Stimulated activated CD4-positive, alpha-beta T cell treated with anti-CD3 and anti-CD28 coated beads, TNF-alpha, amount 100 ng/mL, for 1 hour (primary cell): ENCODE measurements around the gene BOLL.
"Not testable (repeated sequence)": the region's sequence is repeated elsewhere in the genome, so short reads cannot be mapped to it uniquely, and the experiment has no call there.

Source experiments
- DNase-seq, 3 donors: peaks; one replicate each; pipeline ENCODE4 v3.0.0-alpha.2; 2020; ENCODE audit warnings: low read depth in 3 of 3, low spot score in 1 of 3

Gene BOLL, protein sequence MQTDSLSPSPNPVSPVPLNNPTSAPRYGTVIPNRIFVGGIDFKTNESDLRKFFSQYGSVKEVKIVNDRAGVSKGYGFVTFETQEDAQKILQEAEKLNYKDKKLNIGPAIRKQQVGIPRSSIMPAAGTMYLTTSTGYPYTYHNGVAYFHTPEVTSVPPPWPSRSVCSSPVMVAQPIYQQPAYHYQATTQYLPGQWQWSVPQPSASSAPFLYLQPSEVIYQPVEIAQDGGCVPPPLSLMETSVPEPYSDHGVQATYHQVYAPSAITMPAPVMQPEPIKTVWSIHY

DNA sequence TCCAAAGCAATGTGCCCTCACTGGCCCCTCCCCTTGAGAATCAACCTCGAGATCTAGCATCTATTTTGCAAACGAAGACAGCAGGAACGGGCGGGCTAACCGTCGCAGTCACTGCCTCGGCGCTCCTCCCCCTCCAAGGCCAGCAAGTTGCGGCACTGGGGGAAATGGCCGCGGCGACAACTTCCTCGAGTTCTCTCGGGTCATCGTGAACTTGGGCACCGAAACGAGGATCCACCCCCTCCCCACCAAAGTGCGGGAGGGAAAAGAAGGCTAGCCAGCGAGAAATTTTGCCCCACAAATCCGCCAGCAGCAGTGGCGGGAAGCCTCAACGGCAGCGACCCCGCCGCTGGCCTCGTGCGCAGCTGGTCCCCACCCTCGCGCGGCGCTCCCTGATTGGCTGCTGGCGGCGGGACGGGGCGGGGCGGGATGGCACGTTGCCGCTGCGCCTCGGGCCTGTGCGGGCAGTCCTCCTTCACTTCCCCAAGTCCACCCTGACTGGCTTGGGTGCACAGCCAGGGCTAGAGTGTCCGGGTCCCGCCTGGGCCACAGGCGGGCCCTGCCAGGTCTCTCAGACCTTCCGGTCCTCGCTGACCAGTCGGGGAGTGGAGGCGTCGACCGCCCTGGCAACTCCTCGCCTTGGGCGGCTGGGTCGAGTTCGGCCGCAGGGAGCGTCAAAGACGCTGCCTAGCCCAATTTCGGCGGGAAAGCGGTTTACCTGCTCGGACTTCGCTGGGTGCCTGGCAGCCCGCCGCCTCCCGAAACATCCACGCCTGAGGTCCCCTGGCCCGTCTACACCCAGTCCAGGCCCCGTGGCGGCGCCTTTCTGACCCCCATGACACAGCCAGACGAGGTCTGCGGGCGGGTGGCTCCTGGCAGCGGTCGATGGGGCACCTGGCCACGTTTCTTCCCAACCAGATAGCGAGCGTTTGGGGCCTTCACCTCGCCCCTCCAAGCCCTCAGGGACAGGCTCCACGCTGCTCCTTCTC, at the start of gene BOLL:
Gene BOLL, minus strand, starts transcription at position 364 of the 986 bp plus-strand sequence. CDS start 3,469 bp downstream, outside the sequence.
- DNase-seq: no peak

DNA sequence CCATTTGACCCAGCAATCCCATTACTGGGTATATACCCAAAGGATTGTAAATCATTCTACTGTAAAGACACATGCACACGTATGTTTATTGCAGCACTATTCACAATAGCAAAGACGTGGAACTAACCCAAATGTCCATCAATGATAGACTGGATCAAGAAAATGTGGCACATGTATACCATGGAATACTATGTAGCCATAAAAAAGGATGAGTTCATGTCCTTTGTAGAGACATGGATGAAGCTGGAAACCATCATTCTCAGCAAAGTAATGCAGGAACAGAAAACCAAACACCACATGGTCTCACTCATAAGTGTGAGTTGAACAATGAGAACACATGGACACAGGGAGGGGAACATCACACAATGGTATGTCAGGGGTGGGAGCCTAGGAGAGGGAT, 49.7 kb upstream of the BOLL start:
- DNase-seq: not testable (repeated sequence)

DNA sequence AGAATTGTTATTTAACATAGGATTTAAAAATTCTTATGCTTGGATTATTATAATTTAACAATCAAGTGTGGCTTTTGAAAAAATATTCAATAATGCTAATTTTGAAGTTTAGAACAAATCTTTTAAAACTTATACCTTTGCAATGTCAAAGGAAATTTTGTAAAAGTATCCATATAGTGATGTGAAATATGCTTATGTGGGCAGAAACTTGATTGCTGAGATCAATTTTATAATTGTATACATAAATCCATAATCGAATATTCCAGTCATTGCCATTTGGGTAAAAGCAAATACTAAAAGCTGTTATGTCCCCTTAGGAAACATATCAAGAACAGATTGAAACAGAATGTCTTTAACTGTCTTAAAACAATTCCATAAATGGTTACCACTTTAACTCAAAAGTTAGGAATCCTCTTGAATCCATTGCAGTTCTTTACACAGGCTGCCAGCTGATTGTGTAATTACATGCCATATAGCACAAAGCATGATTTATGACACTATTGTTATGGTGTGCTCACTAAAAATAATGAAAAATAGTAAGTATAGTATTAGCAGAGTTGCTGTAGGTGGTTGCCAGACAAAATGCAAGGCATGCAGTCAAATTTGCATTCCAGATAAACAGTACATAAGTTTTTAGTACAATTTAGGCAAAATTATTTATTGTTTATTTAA, 43.5 kb upstream of the BOLL start:
- no peak for DNase-seq

DNA sequence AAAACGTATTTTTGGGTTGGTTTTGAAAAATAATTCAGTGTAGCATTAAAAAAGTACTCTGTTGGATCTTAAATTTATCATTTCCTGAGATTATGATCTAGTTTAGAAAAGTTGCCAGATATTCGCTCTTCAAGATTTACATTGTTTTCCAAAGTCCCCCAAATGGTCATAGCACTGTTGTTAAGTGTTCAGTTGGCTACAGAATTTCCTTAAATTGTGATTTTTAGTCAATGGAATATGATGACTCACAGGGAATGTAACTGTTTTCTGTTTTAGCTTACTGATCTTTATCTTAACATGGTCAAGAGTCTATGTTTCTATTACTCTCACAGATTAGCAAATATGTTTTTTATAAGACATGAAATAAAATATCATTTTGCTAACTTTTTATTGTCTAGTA, 42.5 kb upstream of the BOLL start:
- no peak for DNase-seq

DNA sequence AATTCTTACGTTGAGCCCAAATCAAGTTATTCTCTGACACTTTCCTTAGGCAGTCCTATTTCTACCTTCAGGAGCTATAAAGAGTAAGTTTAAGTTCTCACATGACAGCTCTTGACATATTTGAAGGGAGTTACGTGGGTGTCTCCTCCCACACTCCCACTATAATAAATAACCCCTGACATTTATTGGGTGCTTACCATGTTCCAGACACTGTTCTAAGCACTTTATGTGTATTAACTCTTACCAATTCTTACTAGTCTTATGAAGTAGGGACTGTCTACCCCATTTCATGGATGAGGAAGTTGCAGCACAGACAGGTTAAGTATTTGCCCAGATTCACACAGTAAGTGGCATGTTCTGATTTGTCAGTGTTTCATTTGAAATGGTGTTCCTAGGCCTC, 37.2 kb upstream of the BOLL start:
- no peak for DNase-seq

DNA sequence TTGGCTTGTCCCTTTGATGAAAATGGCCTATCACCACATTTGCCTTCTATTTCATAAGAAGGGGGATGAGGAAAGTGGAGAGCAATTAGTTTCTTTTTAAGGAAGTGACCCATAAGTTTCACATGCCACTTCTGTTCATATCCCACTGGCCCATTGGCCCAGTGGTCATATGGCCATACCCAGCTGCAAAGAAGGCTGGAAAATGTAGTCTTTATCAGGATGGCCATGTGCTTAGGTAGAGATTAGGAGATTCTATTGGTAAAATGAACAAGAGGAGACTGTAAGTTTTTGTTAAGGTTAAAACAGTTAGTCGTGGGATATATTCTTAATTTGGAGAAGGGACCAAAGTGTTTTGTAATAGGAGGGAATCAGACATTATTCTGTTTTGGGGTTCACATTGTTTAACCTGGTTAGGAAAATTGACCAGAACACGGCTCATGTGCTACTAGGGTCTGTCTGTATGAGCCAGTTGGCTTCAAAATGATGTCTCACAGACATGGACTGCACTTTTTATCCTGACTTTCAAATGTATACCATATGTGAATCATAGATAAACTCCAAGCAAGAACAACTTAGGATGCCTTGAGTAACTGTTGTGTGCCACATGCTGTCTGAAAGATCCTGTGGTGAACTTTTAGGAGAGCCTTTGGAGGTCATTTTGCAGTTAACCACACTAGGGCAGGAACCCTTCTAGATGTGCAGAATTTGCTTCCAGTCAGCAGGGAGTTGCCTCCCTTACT, 36.6 kb upstream of the BOLL start:
- DNase-seq: no peak

DNA sequence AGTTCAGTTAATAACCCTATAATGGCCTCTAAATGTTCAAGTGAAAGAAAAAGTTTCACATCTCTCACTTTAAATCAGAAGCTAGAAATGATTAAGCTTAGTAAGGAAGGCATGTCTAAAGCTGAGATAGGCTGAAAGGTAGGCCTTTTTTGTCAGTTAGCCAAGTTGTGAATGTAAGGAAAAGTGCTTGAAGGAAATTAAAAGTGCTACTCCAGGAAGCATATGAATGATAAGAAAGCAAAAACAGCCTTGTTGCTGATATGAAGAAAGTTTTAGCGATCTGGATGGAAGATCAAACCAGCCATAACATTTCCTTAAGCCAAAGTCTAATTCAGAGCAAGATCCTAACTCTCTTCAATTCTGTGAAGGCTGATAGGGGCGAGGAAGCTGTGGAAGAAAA, 29.4 kb upstream of the BOLL start:
- no peak for DNase-seq

DNA sequence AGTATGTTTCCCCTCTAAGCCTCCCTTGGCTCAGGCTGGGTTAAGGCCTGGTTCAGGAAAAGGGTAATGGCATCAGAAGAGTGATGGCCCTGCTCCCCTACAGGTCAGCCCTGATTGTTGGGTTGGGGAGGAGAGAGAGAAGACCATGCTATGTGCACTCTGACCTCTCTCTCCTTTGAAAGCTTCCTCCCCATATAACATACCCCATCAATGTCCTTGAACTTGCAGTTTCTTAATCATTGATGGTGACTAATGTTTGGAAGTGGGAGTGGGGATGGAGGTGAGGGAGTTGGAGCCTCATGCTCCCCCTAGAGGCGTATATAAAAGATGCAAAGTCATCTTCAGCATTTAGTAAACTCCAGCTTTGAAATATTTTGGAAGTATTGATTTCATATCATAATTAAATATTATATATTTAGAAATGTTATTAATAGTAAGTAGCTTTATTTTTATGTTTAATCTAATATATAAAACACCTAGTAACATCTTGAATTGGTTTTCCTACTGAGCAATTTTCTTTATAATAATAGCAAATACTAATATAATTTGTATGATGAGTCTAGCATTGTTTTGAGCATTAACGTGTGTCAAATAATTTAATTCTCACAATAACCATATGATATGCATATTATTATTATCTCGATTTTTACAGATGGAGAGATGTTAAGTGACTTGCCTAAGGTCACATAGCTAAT, 28.1 kb upstream of the BOLL start:
- DNase-seq: no peak

DNA sequence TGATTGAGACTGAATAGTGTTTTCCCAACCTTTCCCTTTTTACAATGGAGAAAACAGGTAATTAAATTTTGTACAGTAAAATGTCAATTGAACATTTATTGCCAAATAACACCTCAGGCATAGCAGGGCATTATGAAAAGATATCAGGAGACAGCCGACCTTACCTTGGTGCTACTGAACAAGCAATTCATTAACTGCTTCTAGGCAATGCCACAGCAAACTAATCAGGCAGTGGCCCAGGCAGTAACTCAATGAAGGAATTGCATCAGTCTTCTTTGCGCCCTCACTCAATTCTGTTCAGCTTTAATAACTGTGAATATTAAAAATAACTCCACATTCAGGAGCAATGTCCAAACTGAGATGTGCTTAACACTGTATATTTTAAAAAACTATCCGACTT, 25.4 kb upstream of the BOLL start:
- no peak for DNase-seq

DNA sequence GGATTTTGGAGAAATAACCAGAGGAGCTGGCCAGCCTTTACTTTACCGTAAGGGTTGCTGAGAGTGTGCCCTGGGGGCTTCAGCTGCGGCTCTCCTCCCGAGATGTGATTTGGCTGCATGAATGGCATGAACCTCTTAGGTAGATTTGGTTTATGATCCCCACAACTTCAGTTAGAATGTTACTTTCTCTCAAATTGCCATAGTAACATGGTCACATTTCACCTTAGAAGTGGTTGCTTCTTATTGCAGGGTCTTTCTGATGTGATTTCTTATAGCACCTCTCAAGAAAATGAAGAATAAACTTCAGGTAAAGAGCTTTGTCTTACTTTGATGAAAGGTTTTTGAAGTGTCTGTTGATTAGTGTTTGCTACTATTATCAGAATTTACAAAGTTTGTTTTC, 24.9 kb upstream of the BOLL start:
- no peak for DNase-seq

DNA sequence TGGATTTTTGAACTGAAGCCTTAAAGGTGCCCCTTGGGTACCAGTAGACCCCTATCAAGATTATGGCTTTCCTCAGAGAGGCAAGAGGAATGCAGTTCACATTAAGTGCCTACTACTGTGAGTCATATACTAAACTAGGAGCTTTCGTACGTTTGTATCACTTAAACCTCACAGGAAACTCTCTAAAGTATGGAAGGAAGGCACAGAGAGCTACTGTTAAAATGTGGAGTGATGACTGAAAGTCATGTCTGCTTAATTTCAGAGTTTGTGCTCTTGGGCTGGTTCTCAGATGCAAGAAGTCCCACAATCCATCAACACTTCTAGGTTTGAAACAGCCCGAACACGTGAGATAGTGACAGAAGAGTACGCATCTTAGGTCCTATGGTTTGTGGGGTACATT, 23.9 kb upstream of the BOLL start:
- DNase-seq: no peak

DNA sequence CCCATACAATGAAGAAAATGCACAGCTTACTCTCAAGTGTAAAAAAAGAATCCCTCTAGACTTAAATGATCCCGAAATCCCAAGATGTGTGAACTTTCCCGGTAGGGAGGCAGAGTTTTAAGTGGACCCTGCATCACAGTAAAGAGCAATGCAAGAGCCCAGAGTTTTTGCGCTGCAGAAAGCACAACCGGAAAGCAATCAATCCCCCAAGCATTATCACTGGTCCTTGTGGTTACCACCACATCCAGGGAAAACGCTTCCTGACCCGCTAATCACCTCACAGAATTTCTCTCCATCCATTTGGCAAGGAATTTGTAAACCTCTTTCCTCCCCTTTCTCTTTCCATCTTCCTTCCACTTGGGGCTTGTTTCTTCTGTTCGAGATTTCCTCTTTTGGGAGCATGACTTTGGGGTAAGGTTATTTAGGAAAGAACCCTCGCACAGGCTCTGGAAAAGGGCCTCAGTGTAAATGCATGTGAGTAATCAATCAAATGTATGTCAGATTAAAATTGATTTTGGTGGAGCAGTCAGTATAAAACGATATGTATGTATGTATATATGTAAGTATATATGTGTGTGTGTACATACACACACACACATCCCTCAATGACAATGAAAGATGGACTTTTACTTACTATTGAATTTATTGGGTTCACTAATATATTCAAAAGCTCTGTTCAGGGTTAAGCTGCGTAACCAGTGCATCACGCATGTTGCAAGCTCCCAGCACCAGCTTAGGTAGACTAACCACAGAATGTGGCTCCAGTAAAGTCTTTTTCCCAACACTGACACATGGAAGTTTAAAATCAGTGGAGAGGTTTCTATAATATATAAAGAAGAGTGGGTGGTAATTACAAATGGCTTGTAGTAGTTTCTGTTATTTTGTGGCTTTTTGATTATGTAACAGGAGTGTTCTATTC, 20.9 kb upstream of the BOLL start:
- DNase-seq: no peak

DNA sequence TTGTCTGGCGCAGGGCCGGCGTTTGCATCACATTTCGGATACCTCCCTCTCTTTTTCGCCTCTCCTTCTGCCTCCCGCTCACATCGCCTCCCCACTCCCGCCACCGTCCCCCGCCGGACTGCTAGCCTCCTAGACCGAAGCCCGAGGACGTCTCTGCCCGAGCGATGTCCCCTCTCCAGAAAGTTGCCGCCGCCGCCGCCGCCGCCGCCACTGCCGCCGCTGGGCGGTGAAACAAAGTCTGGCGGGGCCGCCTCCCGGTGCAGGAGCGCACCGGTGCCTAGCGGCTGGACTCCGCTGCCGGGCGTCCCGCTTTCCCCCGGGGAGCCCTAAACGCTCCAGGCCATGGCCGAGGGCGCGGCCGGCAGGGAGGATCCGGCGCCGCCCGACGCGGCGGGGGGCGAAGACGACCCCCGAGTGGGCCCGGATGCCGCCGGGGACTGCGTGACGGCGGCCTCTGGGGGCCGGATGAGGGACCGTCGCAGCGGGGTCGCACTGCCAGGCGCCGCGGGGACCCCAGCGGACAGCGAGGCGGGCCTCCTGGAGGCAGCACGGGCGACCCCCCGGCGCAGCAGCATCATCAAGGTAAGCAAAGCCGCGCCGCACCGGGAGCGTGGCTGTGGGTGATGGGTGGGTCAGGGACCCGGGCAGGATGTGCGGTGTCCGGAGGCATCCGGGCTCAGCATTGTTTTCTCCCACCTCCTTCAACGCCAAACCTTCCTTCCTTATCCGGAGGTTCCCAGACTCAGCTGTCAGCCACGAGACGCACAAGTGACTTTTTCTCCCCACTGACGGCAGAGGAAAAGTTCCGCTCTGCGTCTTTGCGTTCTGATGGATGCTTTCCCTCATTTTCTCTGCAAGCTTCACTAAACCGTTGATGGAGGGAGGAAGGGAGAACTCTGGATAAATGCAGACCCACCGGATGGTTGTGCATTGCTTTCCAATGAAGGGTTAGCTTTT, 19.9 kb upstream of the BOLL start:
- peak in 1 of 3 donors; percentile 31 for DNase-seq

DNA sequence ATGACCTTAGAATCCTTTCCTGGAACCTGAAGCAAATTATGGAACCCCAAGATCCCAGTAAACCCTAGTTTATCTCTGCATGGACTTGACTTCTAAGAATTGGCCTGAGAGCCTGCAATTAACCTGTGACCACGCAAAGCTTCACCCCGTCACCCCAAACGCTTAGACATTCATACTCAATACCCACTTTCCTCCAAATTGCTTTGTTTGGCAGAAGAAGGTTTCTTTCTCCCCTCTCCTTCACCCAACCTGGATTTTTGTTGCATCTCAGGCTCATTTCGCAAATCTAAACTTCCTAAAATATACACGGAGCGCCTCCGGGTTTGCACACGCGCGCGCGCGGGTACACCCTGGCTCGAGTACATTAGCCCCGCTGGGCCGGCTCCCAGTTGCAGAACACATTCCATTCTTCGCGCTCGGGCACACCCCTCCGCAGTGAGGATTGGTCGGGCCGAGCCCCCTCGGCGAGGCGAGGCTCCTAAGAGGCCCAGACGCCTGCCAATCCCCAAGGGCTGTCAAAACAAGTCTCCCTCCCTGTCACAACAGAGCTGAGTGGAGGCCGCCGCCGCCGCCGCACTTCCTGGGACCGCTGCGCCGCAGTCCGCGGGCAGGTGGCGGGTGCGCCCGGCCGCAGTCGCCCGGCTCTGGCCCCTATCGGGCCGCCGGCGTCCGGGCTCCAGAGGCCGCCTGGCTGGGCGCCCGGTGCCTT, 19.1 kb upstream of the BOLL start, which contains the start of gene PLCL1:
Gene PLCL1, plus strand, starts transcription at position 545 of the 709 bp plus-strand sequence.
- peak; percentile 72 to 83 (median 77) for DNase-seq

DNA sequence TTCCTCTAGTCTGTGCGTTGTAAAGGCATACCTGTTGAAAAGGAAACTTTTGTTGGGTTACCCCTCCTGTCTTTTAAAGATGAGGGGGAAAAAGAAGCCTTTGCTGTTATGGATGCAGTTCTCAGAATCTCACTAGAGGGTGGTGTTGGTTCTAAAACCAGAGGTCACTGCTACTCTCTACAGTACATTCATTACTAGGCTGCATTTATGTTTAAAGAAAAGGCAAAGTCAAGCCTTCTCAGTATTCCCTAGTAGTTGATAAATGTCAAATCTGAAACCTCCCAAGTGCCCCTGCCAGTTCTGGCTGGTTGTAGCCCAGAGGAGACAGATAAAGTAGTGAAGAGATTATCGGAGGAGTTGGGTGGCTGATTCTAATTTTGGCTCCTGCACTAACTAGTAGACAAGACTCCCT, 17.9 kb upstream of the BOLL start:
- no peak for DNase-seq

DNA sequence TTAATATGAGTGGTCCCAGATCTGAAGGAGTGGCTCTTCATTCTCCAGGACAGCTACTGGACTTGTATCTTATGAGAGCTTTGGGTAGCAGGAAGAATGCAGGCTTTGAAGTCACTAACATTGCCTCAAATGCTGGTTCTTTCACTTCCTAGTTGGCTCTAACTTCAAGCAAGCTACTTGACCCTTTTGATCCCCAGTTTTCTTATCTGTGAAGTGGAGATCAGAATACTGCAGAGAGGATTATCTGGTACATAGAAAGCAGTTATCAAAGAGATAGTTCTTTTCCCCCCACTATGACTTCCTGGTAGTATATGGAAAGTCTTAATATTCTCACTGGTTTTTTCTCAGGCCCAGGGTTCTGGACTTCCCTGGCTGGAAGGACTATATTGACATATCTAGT, 15.9 kb upstream of the BOLL start:
- DNase-seq: no peak

DNA sequence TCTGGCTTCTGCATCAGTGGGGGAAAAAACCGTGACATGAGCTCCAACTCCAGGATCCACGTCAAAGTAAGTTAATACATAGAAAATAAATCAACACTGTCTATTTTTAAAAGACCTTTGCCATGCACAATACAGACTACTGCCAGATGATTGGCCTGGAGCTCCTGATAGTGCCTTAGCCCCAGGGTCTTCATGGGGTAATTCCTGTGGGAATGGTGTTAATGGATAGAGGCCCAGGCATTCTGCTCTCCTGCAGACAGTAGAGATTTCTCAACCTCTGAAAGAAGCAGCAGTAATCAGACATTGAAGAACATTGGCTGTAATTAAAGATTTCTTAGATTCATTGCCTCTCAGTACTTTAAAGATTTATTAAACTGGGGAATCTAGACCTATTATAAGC, 15.0 kb upstream of the BOLL start:
- DNase-seq: no peak

DNA sequence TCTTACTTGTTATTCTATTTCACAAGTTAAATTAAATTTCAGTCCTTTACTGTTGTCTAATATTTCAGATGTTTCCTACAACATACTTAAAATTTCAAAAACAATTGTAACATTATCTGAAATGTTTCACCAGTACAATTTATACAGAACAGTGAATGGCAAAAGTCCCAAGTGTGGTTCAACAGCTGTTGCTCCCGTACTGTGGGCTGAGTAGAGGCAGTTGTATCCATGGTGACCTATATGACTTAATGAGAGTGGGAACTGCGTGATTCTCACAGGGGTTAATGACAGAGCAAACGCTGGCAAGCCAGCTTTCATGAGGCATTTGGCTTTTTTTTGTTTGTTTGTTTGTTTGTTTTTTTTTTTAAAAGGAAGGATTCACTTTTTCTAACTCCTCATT, 13.9 kb upstream of the BOLL start:
- no peak for DNase-seq
